Epithelial cell of esophagus (primary cell): ENCODE measurements around the gene APBA1.

Experiments used
- DNase-seq: peaks from one replicate; pipeline ENCODE4 v3.0.0; 2010; ENCODE audit warnings: low read depth
- H3K4me3 ChIP-seq: 2 replicates; pipeline ENCODE4 v1.5.1; 2011; ENCODE audit warnings: mild to moderate bottlenecking, low read length, control low read depth
- TF ChIP-seq, protein P1 (sequence below): IDR thresholded peaks from 2 replicates; pipeline ENCODE4 v1.5.1; 2011; ENCODE audit warnings: low read depth, mild to moderate bottlenecking, low read length, control low read depth, inconsistent platforms; ENCODE audit not compliant: insufficient read depth; ENCODE audit errors: missing control alignments

The APBA1 gene

GRCh38 chr9:69494763-69495162, 177.4 kb downstream of the APBA1 start:
- DNase-seq, result no peak
- H3K4me3 ChIP-seq, result no peak overlapping the region
- TF ChIP-seq, protein P1, sequence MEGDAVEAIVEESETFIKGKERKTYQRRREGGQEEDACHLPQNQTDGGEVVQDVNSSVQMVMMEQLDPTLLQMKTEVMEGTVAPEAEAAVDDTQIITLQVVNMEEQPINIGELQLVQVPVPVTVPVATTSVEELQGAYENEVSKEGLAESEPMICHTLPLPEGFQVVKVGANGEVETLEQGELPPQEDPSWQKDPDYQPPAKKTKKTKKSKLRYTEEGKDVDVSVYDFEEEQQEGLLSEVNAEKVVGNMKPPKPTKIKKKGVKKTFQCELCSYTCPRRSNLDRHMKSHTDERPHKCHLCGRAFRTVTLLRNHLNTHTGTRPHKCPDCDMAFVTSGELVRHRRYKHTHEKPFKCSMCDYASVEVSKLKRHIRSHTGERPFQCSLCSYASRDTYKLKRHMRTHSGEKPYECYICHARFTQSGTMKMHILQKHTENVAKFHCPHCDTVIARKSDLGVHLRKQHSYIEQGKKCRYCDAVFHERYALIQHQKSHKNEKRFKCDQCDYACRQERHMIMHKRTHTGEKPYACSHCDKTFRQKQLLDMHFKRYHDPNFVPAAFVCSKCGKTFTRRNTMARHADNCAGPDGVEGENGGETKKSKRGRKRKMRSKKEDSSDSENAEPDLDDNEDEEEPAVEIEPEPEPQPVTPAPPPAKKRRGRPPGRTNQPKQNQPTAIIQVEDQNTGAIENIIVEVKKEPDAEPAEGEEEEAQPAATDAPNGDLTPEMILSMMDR, result no peak

DNA sequence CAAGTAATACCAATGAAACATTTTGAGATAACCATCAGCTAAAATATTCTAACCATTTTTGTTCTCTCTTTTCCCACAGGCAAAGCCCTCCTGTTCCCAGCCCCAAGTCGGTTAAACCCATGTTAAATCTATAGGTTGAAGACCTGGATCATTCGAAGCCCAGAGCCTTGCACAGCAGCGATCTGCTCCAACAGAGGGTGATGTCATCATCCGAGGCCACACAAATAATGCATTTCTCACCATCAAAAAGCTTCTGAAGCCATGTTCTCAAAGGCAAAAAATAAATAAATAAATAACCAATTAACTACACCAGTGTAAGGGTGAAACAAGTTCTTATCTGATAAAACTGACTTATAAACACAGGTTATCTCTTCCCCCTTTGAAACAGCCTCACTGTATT, 178.0 kb downstream of the APBA1 start:
- H3K4me3 ChIP-seq, result no peak overlapping the region
- TF ChIP-seq, protein P1, result no peak
- no peak for DNase-seq

- no peak overlapping the region for H3K4me3 ChIP-seq
- DNase-seq, result no peak
- TF ChIP-seq, protein P1, result no peak
Observed at GRCh38 chr9:69486498-69486897, 185.7 kb downstream of the APBA1 start.

GRCh38 chr9:69485466-69485865, 186.7 kb downstream of the APBA1 start:
- peak; percentile 48 for DNase-seq
- TF ChIP-seq, protein P1, result no peak

GRCh38 chr9:69483886-69484422, 188.2 kb downstream of the APBA1 start:
- H3K4me3 ChIP-seq, result no peak overlapping the region
- no peak for DNase-seq
- TF ChIP-seq, protein P1, result no peak

More at GRCh38 chr9:69485466-69485865, 186.7 kb downstream of the APBA1 start:
- no peak overlapping the region for H3K4me3 ChIP-seq

DNA sequence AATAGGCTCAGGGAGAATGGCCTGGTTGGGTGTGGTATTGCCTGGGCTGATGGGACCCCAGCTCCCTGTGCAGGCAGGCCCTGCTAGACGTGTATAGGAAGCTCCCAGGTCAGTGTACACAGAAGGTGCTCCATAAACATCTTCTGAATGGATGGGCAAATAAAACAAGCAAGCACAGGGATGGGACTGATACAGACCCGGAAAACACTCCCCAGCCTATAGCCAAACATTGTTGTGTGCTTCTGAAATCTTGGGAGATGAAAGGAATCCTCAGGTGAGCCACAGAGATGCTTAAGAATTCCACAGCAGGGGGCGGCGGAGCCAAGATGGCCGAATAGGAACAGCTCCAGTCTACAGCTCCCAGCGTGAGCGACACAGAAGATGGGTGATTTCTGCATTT, 195.4 kb downstream of the APBA1 start:
- no peak overlapping the region for H3K4me3 ChIP-seq
- TF ChIP-seq, protein P1, result no peak
- DNase-seq, result no peak

DNA sequence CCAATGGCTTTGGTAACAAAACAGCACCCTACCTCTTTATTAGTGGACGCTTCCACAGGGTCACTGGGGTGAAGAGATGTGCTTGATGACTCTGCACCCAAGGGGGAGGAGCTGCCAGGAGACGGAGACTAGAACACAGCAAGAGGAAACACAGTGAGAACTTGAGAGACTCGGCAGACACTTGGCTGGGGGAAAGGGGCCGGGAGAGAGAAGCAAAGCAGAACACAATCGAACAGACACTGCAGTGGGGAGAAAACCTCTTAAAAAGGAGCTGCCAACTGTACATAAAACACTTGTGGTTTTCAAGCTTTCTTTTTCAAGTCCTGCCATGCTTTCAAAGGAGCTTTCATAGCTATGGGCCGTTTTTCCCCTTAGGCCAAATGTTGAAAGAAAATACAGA, 196.2 kb downstream of the APBA1 start:
- TF ChIP-seq, protein P1, result no peak
- peak; percentile 14 for DNase-seq
- no peak overlapping the region for H3K4me3 ChIP-seq
